ENCODE measurements around the gene CCDC178. TPM values are rescaled to one million over a fixed set of nuclear protein-coding genes. Genes with fewer than 3 reads are reported as not detected.

Gene CCDC178
- total RNA-seq, 4 donors from 2014 or later = 1.0 to 6.0 (median 5.0) TPM

DNA sequence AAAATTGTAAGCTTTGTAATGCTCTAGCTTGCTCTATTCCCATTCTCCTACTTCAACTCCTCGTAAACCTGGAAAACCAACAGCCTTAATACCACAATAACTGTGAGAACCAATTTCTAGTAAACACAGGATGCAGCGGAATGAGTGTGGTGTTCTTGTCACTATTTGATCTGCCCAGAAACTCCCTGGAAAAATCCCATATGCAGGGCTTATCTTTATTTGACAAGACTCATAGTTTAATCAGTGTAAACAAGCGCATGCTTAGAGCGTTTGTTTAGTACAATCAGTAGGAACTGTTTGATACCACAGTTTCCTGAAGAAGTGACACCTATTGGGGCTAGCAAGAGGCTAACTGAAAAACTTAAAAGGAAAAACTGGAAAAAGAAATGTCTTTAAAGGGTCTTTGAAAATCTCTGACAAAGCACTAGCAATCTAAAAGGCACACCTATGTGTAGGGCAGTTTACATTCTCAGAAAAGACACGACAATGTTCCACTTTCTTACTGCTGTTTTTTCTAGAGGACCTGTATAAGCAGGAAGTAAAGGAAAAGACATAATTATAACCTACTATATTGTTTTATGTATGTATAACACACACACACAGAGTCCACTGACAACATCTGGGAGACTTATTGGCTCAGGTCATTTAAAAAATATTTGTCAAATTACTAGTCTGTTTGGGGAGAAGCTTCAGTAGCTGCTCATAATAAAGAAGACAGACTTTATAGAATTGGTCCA, 426.3 kb downstream of the CCDC178 start:
- TF ChIP-seq, protein P1, sequence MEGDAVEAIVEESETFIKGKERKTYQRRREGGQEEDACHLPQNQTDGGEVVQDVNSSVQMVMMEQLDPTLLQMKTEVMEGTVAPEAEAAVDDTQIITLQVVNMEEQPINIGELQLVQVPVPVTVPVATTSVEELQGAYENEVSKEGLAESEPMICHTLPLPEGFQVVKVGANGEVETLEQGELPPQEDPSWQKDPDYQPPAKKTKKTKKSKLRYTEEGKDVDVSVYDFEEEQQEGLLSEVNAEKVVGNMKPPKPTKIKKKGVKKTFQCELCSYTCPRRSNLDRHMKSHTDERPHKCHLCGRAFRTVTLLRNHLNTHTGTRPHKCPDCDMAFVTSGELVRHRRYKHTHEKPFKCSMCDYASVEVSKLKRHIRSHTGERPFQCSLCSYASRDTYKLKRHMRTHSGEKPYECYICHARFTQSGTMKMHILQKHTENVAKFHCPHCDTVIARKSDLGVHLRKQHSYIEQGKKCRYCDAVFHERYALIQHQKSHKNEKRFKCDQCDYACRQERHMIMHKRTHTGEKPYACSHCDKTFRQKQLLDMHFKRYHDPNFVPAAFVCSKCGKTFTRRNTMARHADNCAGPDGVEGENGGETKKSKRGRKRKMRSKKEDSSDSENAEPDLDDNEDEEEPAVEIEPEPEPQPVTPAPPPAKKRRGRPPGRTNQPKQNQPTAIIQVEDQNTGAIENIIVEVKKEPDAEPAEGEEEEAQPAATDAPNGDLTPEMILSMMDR (IDR thresholded peaks at IDR 0.05; ENCODE audit: low read depth) = no peak

- TF ChIP-seq, protein P1 (IDR thresholded peaks at IDR 0.05; ENCODE audit: low read depth) = no peak
Observed at GRCh38 chr18:33010149-33010548, 430.4 kb downstream of the CCDC178 start.

- TF ChIP-seq, protein P1 (IDR thresholded peaks at IDR 0.05; ENCODE audit: low read depth) = no peak
Observed at GRCh38 chr18:32998921-32999320, 441.6 kb downstream of the CCDC178 start.

- TF ChIP-seq, protein P1 (IDR thresholded peaks at IDR 0.05; ENCODE audit: low read depth) = no peak
Observed at GRCh38 chr18:32998285-32998684, 442.2 kb downstream of the CCDC178 start.

- TF ChIP-seq, protein P1 (IDR thresholded peaks at IDR 0.05; ENCODE audit: low read depth) = no peak
Observed at GRCh38 chr18:32983721-32984120, 456.8 kb downstream of the CCDC178 start.

DNA sequence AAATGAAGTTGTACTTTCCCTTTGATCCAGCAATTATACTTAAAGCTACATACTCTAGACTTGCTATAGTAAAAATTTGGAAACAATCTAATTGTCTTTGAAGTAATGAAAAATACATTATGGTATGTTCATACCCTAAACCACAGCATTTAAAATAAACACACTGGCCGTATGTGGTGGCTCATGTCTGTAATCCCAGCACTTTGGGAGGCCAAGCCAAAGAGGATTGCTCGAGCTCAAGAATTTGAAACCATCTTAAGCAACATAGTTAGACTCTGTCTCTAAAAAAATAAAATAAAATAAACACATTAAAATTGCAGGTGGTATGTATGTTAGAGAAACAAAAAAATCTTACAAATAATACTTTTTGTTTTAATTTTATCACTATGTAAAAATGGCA, 459.6 kb downstream of the CCDC178 start:
- TF ChIP-seq, protein P1 (IDR thresholded peaks at IDR 0.05; ENCODE audit: low read depth) = no peak

DNA sequence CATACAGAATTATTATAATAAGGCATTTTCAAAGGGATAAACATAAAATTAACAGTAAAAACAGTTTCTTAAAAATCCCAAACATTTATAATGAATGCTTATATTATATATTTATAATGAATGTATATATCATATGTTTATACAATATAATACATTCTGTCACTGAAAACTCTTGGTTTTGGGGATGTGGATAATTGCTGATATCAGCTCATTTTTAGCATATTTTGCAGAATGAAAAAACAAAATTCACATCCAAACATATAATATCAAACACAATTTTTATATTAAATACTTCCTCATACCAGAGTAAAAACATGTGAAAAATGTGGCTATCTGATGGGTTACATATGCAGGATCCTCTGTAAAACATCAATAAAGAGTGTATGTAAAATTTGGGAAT, 465.0 kb downstream of the CCDC178 start:
- TF ChIP-seq, protein P1 (IDR thresholded peaks at IDR 0.05; ENCODE audit: low read depth) = no peak
